Stimulated activated naive CD8-positive, alpha-beta T cell treated with anti-CD3 and anti-CD28 coated beads, Interleukin-15, Interleukin-2, amounts not matched to agents 100 U/mL and 50 U/mL, for 24 hours (primary cell): ENCODE results near the gene TNRC6C.

ENCODE experiments used
- ATAC-seq: fragments of 150-1000 bp; cut with Tn5 transposase; one replicate; pipeline ENCODE4 v1.10.0; 2021
- DNase-seq: peaks from one replicate; pipeline ENCODE4 v3.0.0; 2021

Gene TNRC6C, protein sequence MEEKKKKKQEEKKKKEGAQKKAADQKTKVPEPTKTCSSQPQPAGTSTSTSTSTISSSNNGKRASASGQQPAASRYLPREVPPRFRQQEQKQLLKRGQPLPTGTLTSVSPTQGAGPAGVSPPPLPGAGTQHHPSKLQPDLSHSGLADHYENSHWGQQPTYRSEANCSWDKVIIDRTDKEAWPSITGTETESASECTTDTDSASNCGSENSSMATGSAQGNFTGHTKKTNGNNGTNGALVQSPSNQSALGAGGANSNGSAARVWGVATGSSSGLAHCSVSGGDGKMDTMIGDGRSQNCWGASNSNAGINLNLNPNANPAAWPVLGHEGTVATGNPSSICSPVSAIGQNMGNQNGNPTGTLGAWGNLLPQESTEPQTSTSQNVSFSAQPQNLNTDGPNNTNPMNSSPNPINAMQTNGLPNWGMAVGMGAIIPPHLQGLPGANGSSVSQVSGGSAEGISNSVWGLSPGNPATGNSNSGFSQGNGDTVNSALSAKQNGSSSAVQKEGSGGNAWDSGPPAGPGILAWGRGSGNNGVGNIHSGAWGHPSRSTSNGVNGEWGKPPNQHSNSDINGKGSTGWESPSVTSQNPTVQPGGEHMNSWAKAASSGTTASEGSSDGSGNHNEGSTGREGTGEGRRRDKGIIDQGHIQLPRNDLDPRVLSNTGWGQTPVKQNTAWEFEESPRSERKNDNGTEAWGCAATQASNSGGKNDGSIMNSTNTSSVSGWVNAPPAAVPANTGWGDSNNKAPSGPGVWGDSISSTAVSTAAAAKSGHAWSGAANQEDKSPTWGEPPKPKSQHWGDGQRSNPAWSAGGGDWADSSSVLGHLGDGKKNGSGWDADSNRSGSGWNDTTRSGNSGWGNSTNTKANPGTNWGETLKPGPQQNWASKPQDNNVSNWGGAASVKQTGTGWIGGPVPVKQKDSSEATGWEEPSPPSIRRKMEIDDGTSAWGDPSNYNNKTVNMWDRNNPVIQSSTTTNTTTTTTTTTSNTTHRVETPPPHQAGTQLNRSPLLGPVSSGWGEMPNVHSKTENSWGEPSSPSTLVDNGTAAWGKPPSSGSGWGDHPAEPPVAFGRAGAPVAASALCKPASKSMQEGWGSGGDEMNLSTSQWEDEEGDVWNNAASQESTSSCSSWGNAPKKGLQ (N-terminal part only)

DNA sequence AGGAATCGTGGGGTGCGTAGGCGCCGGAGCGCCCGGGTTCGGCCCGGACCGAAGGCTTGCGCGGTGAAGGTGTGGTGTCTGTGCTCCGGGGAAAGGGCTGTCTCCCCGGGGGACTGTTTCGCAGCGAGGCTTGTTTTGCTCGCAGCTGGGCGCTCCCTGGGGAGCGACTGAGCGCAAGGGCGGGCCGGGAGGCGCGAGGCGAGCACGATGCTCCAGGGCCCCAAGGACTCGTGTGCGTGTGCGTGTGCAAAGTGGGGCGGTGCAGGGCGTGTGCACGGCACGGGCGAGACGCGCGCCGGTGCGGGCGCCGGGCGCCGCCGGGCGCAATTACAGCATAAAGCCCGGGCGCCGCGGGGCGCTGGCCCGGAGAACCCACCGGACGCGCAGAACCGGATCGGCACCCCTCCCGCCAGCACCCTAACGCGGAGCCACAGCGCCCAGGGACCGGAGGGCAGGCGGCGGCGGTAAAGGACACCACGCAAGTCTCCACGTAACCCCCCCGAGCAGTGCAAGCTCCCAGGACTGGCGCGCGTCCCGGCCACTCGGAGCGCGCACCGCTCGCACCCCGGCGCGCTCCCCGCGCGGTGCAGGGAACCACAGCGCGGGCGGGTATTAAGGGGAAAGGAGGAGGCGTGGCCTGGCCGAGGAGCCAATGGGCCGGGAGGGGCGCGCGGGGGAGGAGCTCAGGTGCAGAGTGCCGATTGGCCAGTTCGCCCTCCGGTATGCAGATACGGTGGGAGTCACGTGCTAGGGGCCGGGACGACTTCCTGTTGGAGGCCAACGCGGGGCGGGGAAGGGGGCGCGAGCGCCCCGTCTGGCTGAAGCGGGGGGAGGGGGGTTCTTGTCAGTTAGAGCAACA is at the start of gene TNRC6C:
TNRC6C (plus strand) TSS at position 847 of the 859 bp plus-strand sequence. CDS start 45,504 bp downstream, outside the sequence.
- ATAC-seq (peak; percentile 92), DNase-seq (peak; percentile 100)

DNA sequence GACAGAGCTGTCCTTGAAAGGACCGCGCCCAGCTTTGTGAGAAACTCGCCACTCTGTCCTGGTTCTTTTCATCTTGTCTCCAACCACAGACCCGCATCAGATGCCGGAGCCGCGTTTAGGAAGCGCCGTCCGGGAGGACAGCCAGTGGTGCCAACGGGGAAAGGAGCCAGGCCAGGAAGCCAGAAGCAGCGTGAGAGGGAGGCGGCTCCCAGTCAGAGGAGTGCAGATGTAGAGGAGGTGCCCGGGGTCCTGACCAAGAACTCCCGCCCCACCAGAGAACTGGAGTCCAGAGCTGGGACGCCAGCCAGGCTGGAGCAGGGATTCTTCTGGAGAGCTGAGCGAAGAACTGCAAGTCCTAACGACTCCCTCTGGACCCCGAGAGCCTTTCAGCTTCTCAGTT is 49.3 kb upstream of the TNRC6C start:
- ATAC-seq (no peak), DNase-seq (no peak)

DNA sequence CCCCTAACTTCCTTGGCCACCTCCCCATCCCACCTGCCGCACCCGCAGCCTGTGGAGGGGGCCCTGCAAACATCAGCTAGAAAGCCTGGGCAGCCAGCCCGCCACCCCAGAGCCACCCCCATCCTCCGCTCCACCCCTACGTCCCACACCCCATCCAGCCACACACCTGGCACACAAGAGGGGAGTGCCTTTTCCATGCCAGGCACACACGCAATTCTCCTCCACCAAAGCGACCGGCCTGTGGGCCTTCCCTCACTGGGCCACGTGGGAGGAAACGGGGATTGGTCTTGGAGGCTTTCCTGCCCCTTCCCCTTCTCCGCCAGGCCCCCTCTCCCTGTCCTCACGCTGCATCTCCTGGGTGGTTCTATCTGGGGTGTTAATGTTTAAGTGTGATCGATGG is 48.7 kb upstream of the TNRC6C start:
- ATAC-seq (no peak), DNase-seq (no peak)

DNA sequence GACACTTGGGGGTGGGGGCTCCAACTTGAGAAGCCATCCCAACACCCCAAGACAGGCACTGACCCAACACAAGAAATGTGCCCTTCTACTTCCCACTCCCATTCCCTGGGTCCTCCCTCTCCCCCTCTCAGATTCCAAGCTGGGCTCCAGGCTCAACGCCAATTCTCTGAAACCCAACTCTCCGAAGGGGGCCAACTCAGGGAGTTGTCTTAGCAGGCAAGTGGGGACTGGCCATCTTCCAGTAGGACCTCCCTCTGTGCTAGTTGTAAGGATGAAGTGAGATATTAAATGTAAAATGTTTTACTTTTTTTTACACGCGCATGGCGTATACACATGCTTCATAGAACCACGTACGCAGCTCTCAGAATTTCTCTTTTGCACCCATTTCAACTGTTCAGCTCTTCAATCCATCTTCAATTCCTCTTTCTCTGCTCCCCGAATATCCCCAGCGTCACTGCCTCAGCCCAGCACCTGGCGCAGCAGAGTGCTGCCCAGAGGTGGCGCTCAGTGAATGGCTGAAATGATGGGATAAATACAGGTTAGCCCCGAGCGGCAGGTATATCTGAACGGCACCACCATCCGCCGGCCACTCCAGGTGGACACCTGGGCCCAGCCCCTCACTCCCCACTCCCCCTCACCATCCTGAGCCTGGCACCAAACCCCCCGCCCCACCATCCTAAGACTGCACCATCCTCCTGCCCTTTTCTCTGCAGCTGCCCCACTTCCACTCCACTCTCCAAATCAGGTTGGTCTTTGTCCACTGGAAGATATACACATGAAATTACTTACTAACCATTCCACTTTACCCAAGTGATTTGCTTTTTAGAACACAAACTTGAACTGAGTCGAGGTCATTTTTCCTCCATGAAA is 43.9 kb upstream of the TNRC6C start:
- no peak for ATAC-seq
- no peak for DNase-seq

DNA sequence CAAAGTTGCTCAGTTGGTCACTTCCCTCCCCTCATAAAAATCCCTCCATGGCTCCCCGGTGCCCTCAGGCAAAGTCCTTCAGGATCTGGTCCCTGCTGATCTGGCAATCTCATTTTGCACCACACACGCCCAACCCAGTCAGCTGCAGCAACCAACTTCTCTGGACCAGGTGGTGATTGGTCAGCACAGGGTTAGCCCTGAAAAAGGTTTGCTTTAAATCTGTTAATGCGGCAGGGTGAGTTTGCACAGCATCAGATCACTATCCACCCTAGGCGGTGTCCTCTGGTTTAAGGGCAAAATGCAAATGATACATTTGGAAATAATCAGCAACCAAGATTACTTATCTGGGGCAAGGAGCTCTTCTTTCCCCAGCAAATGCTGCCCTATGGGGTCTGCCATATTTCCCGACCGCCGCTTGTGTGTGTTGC is 42.9 kb upstream of the TNRC6C start:
- ATAC-seq (no peak), DNase-seq (no peak)

DNA sequence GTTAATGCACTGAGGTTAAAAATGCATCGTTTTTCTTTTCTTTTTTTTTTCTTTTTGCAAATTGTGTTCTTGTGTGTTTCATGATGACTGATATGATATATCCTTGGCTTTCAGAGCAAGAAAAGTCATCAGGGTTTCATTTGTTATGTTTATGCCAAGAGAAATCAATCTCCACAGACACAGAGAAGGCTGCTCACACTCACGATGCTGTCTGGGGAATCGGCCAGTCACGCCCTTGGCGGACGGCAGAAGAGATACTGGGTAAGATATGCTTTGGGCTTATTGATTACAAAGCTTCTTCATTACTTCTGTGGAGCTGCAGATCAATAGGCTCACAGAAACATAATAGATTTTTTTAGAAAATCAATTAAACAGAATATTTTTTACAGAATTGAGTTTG is 42.2 kb upstream of the TNRC6C start:
- ATAC-seq, result no peak
- no peak for DNase-seq

DNA sequence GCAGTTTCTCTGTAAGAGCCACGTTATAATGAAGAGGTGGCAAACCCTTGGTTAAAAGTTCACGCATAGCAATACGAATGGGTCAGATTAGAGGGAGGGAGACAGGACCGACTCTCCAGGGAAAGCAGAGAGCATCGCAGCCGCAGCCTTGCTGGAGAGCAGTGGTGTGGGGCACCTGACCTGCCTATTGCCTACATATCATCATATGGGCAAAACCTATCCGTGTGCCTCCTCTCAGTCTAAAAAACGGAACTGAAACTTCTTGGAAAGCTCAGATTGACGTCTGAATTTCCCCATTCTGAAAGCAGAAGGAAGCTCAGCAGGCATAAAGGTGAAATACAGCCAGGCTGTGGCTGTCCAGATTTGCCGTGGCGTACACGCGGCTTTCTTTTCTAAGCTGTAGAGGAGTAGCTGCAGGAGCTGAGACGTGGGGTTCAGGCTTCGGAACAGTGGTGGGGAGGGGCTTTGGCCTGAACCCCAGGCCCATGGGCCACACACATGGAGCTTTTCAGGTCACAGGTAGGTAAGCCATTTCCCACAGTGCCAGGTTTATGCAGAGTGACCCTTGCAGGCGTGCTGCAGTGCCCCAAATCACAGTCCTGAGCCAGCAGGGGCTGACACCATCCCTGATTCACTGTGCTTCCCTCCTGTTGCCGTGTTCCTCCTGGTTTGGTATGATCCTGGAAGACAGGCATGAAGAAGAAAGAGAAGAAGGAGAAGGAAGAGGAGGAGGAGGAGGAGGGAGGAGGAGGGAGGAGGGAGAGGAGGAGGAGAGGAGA is 41.6 kb upstream of the TNRC6C start:
- no peak for DNase-seq
- peak; percentile 52 for ATAC-seq

DNA sequence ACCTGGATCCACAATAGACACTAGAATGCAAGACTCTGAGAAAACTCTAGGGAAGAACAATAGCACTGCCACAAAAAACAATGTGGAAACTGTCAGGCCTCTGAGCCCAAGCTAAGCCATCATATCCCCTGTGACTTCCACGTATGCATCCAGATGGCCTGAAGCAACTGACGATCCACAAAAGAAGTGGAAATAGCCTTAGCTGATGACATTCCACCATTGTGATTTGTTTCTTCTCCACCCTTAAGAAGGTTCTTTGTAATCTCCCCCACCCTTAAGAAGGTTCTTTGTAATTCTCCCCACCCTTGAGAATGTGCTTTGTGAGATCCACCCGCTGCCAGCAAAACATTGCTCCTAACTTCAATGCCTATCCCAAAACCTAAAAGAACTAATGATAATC is 39.2 kb upstream of the TNRC6C start:
- ATAC-seq, result no peak
- DNase-seq, result no peak

DNA sequence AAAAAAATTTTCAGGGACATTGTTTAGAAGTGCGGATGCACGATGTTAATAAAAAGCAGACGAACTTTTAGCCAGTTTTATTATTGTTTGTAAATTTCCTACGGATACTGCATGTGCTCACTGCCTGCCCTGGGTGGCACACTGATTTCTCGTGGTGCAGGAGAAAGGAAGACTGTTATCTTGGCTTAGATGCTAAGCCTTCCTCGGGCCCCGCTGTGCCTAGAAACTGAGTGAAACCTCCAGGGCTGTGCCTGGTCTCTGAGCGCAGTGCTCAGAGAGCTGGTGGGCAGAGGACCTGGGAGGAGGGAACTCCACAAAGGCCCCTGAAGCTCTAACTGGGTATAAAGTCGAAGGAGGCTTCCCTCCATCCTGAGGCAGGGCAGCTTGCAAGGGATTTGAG is 35.4 kb upstream of the TNRC6C start:
- DNase-seq (no peak), ATAC-seq (no peak)

DNA sequence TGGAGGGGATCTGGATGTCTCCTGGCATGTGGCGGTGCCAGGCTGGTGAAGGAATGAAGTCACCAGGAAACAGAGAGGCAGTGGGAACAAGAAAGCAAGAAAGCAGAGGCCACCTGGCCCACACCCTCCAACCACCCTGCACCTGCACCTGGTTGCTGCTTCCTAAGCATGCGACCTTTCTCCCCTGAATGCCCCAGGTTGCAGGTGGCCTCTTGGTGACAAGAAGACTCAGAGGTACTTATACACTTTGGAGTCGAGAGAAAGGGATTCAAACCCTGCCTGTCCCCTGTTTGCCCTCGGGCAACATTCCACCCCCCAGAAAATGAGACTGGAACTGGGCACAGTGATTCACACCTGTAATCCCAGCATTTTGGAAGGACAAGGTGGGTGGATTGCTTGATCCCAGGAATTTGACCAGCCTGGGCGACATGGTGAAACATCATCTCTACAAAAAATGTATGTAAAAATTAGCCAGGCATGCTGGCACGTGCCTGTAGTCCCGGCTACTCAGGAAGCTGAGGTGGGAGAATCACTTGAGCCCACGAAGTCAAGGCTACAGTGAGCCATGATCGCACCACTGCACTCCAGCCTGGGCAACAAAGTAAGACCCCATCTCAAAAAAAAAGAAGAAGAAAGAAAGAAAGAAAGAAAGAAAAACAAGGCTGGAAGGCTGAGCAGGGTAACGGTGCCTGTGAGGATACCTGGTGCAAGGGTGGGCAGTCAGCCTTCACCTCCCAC is 34.6 kb upstream of the TNRC6C start:
- no peak for DNase-seq
- no peak for ATAC-seq

DNA sequence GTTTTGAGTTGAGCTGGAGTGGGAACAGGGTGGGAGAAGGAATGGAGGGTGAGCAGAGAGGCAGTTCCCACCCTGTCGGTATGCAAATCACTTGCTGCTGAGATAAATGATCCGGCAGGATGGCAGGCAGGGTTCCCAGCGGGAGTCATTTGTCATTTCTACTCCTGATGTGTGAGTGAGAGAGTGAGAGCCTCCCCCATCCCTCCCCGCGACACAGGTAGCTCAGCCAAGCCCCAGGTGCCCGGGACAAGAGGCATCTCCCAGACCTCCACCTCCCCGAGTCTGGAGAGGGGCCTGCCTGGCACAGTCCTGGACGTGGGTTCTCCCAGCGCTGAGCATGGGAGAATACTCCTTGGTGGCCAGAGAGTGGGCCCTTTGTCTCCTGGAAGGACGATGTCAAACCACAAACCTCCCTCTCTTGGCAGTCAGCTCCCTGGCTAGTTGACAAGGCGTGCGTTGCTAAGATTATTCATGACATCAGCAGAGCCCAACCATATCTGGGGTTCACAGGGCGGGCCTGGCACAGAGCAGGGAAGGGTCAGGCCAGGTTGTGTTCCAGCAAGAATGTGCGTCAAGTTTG is 33.7 kb upstream of the TNRC6C start:
- DNase-seq, result no peak
- ATAC-seq, result no peak

DNA sequence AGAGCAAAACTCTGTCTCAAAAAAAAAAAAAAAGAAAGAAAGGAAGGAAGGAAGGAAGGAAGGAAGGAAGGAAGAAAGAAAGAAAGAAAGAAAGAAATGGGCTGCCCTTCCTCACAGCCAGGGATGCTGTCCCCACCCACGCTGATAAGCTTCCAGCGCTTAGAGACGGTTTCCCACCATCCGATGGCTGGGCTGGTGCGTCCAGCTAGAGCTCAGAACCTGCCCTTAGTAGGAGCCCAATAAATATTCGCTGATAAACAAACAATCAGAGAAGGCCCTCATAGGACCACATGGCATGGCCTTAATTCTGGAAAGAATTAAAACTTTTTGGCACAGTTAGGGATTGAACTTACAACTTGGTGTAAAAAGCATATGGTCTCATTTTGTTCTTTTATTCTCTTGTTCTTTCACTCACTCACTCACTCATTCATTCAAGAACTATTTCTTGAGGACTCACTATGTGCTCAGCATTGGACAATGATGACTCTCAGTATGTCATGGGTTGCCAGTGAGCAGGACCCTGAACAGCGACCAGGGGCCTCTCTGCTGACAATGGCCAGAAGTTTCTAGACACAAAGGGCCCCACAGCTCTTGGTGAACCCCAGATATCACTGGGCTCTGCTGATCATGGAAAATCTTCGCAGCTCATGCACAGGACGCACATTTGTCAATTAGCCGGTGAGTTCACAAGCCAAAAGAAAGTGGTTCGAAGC is 32.5 kb upstream of the TNRC6C start:
- DNase-seq (no peak), ATAC-seq (no peak)

DNA sequence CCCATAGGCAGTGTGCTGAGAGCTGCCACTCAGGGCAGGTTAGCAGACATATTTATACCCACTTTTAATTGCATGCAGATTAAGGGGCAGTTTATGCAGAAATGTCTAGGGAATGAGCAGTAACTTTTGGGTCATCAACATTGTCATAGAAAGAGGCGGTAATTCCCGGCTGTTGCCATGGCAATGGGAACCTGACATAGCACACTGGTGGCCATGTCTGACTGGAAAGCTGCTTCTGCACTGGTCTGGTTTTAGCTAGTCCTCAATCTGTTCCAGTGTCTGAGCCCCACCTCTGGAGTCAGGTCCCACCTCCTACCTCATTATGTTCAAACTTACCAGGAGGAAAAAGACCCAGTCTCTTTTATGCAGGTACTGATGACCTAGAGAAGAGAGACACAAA is 31.5 kb upstream of the TNRC6C start:
- no peak for DNase-seq
- no peak for ATAC-seq

DNA sequence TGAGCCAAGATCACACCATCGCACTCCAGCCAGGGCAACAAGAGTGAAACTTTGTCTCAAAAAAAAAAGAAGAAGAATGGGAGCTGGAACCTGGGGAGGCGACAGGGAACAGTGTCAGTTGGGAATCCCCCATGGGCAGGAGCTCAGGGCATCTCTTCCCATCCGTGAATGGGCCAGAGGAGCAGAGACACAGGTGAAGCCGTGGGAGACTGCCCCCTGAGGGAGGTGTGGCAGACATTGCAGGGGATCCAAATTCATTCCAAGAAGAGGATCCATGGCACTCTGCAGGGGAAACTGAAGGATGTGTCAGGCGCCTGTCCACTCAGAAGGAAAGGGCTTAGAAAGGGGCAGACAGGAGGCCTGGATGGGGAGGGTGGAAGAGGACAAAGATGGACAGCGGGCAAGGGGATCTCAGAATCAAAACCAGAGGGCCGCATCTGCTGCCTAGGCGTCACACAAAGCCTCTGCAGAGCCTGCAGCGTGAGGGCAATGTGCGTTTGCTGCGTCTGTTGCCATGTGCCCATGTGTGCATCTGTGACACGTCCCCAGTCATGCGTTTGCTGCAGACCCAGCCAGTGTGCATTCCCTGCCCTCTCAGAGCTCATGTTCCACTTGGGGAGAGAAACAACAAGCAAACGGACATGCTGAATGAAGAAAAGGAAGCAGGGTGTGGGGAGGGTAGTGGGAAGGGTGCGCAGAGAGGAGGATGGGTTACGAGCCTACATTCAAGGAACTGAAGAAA is 30.6 kb upstream of the TNRC6C start:
- peak; percentile 19 for ATAC-seq
- no peak for DNase-seq

DNA sequence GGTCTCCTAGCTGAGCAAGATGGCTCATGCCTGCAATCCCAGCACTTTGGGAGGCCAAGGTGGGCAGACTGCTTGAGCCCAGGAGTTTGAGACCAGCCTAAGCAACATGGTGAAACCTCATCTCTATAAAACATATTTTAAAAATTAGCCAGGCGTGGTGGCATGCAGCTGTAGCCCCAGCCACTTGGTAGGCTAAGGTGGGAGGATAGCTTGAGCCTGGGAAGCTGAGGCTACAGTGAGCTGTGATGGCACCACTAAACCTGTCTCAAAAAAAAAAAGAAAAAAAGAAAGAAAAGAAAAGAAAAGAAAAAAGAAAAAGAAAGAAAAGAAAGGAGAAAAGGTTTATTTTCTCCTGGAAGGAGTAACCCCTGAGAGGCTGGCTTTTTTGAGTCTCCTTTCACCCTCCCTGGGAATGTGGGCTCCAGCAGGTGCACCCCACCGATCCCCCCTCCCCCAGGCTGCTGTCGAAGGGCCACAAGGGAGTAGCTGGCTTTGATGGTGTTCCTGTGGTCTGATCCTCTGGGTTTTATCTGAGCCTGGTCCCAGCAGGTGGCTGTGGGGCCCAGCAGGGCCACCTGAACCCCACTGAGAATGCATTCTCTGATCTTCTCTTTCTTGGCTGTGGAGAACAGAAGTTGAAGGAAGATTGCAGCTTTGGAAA is 29.9 kb upstream of the TNRC6C start:
- ATAC-seq, result no peak

DNA sequence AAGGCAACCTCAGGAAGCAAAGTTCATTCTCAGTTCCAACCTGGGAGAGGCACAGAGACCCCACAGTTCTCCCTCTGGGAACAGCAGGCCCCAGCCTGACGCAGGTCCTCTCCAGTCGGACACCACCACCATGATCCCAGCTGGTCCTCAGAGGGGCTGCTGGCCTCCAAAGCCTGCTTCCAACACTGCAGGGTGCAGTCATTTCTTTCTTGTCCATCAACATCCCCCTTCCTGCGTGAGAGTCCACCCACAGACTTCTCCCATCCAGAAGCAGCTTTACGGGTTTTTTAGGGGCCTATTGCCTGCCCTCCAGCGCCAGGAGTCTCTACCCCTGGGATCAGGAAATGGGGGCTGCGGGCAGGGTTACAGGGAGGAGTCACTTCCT is 29.3 kb upstream of the TNRC6C start:
- no peak for DNase-seq
- no peak for ATAC-seq

More for the DNA sequence above, 29.9 kb upstream of the TNRC6C start:
- DNase-seq, result no peak

DNA sequence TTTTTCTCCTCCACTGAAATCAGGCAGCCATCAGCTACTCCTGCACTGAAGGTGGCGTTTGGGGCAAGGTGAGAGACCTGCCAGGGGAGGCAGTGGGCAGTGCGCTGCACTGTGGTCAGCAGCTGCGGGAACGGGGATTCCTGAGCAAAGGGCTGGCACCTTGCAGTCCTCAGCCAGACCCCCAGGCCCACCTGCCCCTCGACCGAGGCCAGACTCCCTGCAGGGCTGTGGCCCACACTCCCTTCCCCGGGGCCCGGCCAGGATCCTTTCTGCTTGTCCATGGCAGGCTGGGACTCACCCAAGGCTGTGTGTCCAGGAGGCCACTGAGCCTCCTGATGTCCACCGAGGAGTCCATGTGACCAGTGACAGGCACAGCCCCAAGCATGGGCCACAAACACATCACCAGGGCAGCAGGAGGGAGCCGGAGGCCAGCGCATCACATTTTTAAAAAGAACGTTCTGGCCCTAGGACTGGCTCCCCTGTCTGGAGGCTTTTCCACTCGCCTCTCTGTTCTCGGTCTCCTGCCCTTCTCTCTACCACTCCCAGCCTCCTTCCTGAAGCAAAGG is 28.5 kb upstream of the TNRC6C start:
- ATAC-seq (no peak), DNase-seq (no peak)
